ENCODE data around the gene ARHGAP12. TPM values are rescaled to one million over a fixed set of nuclear protein-coding genes. Genes with fewer than 3 reads are reported as not detected.

The ARHGAP12 gene
- total and polyA plus RNA-seq, 2 experiments from 2014 or later = 20.1 to 43.3 TPM

DNA sequence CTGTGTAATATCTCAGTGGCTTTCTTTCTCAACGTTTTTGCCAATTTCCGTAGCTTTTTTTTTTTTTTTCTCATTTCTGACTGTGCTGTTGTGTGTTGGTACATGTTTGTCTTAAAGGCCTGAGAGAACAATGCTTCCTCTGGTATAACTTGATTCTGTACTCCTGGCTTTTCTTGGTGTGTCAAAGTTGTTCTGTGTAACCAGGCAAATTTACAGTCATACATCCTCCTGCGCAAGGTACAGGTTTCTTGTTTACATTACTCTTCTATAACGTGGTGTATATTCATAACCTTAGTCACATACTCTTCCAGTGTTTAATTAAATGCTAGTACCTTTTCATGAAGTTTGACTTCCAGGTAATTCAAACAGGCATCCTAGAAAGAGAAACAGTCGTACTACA is 8.3 kb upstream of the ARHGAP12 start:
- H3K79me2 ChIP-seq (ENCODE audit: insufficient read depth) = peaks cover 6% of the 10 kb centered on the region
- H3F3A ChIP-seq (ENCODE audit: insufficient read depth) = peaks cover 21% of the 10 kb centered on the region
- peaks cover 42% of the 10 kb centered on the region for H3K4me1 ChIP-seq (ENCODE audit: insufficient read depth)
- H3K36me3 ChIP-seq (ENCODE audit: low read depth) = no peaks in the 10 kb centered on the region
- no peaks in the 10 kb centered on the region for H4K20me1 ChIP-seq (ENCODE audit: insufficient read depth)
- H3K27ac ChIP-seq = peak overlapping the region; percentile 65
- H3K27me3 ChIP-seq (replicated peaks; ENCODE audit: insufficient read depth) = no peaks in the 10 kb centered on the region
- H3K9ac ChIP-seq = peak overlapping the region; percentile 82
- TF ChIP-seq EZH2 (IDR thresholded peaks at IDR 0.05; ENCODE audit: insufficient read depth, poor library complexity, severe bottlenecking) (no peak), EZH2phosphoT487 (IDR thresholded peaks at IDR 0.05; ENCODE audit: insufficient read depth, low read depth) (no peak)
- peak overlapping the region; percentile 94 for H2AFZ ChIP-seq
- H3K4me2 ChIP-seq (ENCODE audit: unreplicated experiment) = peak overlapping the region; percentile 91
- no peaks in the 10 kb centered on the region for H3K9me2 ChIP-seq (ENCODE audit: insufficient read depth)
- H3K9me3 ChIP-seq (ENCODE audit: low read depth) = no peaks in the 10 kb centered on the region
- DNase-seq = peak; percentile 59
- H3K4me3 ChIP-seq = peak overlapping the region; percentile 67
- in situ Hi-C loops (cut with MboI) = no loop called here
- 20 to 21% methylated on average over 5 of the region's 5 CpGs for WGBS, 2 experiments (ENCODE audit: low coverage in 1 of 2, low lambda C conversion rate in 2 of 2, missing lambda C conversion rate in 2 of 2)

DNA sequence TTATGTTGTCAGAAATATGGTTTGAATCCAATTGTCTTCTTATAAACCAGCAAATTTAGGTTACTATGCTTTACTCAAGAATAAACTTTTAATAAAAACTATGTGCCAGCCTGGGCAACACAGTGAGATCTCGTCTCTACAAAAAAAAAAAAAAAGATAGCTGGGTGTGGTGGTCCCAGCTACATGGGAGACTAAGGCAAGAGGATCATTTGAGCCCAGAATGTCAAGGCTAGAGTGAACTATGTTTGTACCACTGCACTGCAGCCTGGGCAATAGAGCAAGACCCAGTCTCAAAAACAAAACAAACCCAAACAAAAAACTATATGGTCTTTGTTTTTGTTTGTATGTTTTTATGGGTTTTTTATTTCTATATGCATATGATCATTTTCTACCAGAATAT is 7.5 kb upstream of the ARHGAP12 start:
- peaks cover 8% of the 10 kb centered on the region for H3K79me2 ChIP-seq (ENCODE audit: insufficient read depth)
- no peaks in the 10 kb centered on the region for H3K36me3 ChIP-seq (ENCODE audit: low read depth)
- no peaks in the 10 kb centered on the region for H3K9me3 ChIP-seq (ENCODE audit: low read depth)
- no peaks in the 10 kb centered on the region for H4K20me1 ChIP-seq (ENCODE audit: insufficient read depth)
- no peak overlapping the region for H3K4me3 ChIP-seq
- H3K4me2 ChIP-seq (ENCODE audit: unreplicated experiment) = no peak overlapping the region
- H3K9ac ChIP-seq = no peak overlapping the region
- TF ChIP-seq EZH2 (IDR thresholded peaks at IDR 0.05; ENCODE audit: insufficient read depth, poor library complexity, severe bottlenecking) (no peak), EZH2phosphoT487 (IDR thresholded peaks at IDR 0.05; ENCODE audit: insufficient read depth, low read depth) (no peak)
- in situ Hi-C loops (cut with MboI) = no loop called here
- no peak overlapping the region for H2AFZ ChIP-seq
- no peaks in the 10 kb centered on the region for H3K27me3 ChIP-seq (replicated peaks; ENCODE audit: insufficient read depth)
- WGBS, 2 experiments (ENCODE audit: low coverage in 1 of 2, low lambda C conversion rate in 2 of 2, missing lambda C conversion rate in 2 of 2) = 58 to 68% methylated on average over 1 of the region's 1 CpG
- no peak overlapping the region for H3K27ac ChIP-seq
- H3K9me2 ChIP-seq (ENCODE audit: insufficient read depth) = no peaks in the 10 kb centered on the region
- no peak for DNase-seq
- peaks cover 36% of the 10 kb centered on the region for H3K4me1 ChIP-seq (ENCODE audit: insufficient read depth)
- peaks cover 17% of the 10 kb centered on the region for H3F3A ChIP-seq (ENCODE audit: insufficient read depth)

DNA sequence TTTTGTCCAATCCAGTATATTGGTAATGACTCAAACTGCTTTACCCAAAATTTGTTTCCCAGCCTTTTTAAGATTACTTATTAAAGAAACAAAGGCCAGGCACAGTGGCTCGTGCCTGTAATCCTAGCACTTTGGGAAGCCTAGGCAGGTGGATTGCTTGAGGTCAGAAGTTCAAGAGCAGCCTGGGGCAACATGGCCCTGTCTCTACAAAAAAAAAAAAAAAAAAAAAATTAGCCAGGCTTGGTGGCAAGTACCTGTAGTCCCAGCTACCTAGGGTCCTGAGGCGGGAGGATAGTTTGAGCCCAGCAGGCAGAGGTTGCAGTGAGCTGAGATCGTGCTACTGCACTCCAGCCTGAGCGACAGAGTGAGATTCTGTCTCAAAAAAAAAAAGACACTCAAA is 7.0 kb upstream of the ARHGAP12 start:
- 97 to 98% methylated on average over 4 of the region's 4 CpGs for WGBS, 2 experiments (ENCODE audit: low coverage in 1 of 2, low lambda C conversion rate in 2 of 2, missing lambda C conversion rate in 2 of 2)
- Histone ChIP-seq H3K9me3 (ENCODE audit: low read depth) (no peaks in the 10 kb centered on the region), H3F3A (ENCODE audit: insufficient read depth) (peaks cover 19% of the 10 kb centered on the region), H4K20me1 (ENCODE audit: insufficient read depth) (no peaks in the 10 kb centered on the region), H3K4me3 (no peak overlapping the region), H3K79me2 (ENCODE audit: insufficient read depth) (peaks cover 8% of the 10 kb centered on the region), H3K36me3 (ENCODE audit: low read depth) (no peaks in the 10 kb centered on the region), H3K4me2 (ENCODE audit: unreplicated experiment) (no peak overlapping the region), H3K27ac (no peak overlapping the region), H3K9ac (no peak overlapping the region), H3K4me1 (ENCODE audit: insufficient read depth) (peaks cover 37% of the 10 kb centered on the region), H3K9me2 (ENCODE audit: insufficient read depth) (no peaks in the 10 kb centered on the region), H3K27me3 (replicated peaks; ENCODE audit: insufficient read depth) (no peaks in the 10 kb centered on the region), H2AFZ (no peak overlapping the region)
- TF ChIP-seq EZH2 (IDR thresholded peaks at IDR 0.05; ENCODE audit: insufficient read depth, poor library complexity, severe bottlenecking) (no peak), EZH2phosphoT487 (IDR thresholded peaks at IDR 0.05; ENCODE audit: insufficient read depth, low read depth) (no peak)
- DNase-seq = no peak
- in situ Hi-C loops (cut with MboI) = no loop called here

DNA sequence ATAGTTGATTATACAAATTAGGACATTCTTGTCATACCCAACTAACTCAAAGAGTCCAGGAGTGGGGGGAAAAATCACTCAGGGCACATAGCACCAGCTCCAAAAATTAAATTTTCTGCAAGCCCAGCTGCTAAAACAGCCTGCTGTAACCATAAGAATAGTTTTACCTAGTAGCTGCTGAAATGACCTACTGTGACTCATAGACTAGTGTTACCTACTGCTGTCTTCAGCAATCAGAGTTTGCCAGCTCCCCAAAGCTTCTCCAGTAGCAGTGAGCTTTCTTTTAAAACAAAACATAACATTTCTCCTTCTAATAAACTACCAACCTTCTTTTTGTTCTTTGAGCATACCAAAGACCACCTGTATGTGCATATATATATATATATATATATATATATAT is 4.2 kb upstream of the ARHGAP12 start:
- DNase-seq = peak; percentile 38
- Histone ChIP-seq H2AFZ (no peak overlapping the region), H3K4me2 (ENCODE audit: unreplicated experiment) (no peak overlapping the region), H3K27me3 (replicated peaks; ENCODE audit: insufficient read depth) (no peaks in the 10 kb centered on the region), H3K4me1 (ENCODE audit: insufficient read depth) (peaks cover 31% of the 10 kb centered on the region), H3F3A (ENCODE audit: insufficient read depth) (peaks cover 20% of the 10 kb centered on the region), H3K79me2 (ENCODE audit: insufficient read depth) (peaks cover 10% of the 10 kb centered on the region), H3K4me3 (no peak overlapping the region), H3K9ac (no peak overlapping the region), H3K9me2 (ENCODE audit: insufficient read depth) (no peaks in the 10 kb centered on the region), H3K36me3 (ENCODE audit: low read depth) (no peaks in the 10 kb centered on the region), H4K20me1 (ENCODE audit: insufficient read depth) (no peaks in the 10 kb centered on the region), H3K27ac (no peak overlapping the region), H3K9me3 (ENCODE audit: low read depth) (no peaks in the 10 kb centered on the region)
- in situ Hi-C loops (cut with MboI) = no loop called here
- TF ChIP-seq EZH2 (IDR thresholded peaks at IDR 0.05; ENCODE audit: insufficient read depth, poor library complexity, severe bottlenecking) (no peak), EZH2phosphoT487 (IDR thresholded peaks at IDR 0.05; ENCODE audit: insufficient read depth, low read depth) (no peak)

DNA sequence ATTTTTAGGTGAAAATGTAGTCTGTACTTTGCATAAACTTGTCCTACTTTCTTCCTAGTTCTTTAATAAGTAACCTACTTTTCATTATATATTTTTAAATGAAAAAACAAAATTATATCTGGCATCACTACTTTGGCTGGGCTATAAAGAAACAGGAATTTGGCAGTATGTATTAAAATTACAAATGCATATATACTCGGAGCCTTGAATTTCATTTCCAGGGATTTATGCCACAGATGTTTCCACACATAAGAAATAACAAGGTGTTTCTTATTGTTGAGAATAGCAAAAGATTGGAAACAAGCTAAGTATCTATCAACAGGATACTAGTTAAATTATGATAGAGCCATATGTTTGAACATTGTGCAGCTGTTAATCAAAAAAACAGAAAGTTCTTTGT is 2.2 kb upstream of the ARHGAP12 start:
- Histone ChIP-seq H4K20me1 (ENCODE audit: insufficient read depth) (peaks cover 7% of the 10 kb centered on the region; the same call in 1 of the 2 replicates), H3K27ac (peak overlapping the region; percentile 93), H2AFZ (peak overlapping the region; percentile 93), H3K4me2 (ENCODE audit: unreplicated experiment) (peak overlapping the region; percentile 97), H3K79me2 (ENCODE audit: insufficient read depth) (peaks cover 30% of the 10 kb centered on the region), H3K27me3 (replicated peaks; ENCODE audit: insufficient read depth) (no peaks in the 10 kb centered on the region), H3K36me3 (ENCODE audit: low read depth) (no peaks in the 10 kb centered on the region), H3K4me1 (ENCODE audit: insufficient read depth) (peaks cover 25% of the 10 kb centered on the region), H3K9me2 (ENCODE audit: insufficient read depth) (no peaks in the 10 kb centered on the region), H3K4me3 (peak overlapping the region; percentile 89), H3K9ac (peak overlapping the region; percentile 96), H3K9me3 (ENCODE audit: low read depth) (no peaks in the 10 kb centered on the region), H3F3A (ENCODE audit: insufficient read depth) (peaks cover 29% of the 10 kb centered on the region)
- no peak for TF ChIP-seq EZH2phosphoT487 (IDR thresholded peaks at IDR 0.05; ENCODE audit: insufficient read depth, low read depth)
- in situ Hi-C loops (cut with MboI) = no loop called here
- DNase-seq = no peak
- 35 to 45% methylated on average over 1 of the region's 1 CpG for WGBS, 2 experiments (ENCODE audit: low coverage in 1 of 2, low lambda C conversion rate in 2 of 2, missing lambda C conversion rate in 2 of 2)
